ENCODE data around the gene B4GALT2. TPM values are rescaled to one million over a fixed set of nuclear protein-coding genes. Genes with fewer than 3 reads are reported as not detected.

B4GALT2 gene
- total and polyA plus RNA-seq, 10 of the 15 experiments (the other 5 are each of a cell fraction or from before 2014, with no cell fraction given) = 0.98 to 61.0 (median 23.4) TPM

DNA sequence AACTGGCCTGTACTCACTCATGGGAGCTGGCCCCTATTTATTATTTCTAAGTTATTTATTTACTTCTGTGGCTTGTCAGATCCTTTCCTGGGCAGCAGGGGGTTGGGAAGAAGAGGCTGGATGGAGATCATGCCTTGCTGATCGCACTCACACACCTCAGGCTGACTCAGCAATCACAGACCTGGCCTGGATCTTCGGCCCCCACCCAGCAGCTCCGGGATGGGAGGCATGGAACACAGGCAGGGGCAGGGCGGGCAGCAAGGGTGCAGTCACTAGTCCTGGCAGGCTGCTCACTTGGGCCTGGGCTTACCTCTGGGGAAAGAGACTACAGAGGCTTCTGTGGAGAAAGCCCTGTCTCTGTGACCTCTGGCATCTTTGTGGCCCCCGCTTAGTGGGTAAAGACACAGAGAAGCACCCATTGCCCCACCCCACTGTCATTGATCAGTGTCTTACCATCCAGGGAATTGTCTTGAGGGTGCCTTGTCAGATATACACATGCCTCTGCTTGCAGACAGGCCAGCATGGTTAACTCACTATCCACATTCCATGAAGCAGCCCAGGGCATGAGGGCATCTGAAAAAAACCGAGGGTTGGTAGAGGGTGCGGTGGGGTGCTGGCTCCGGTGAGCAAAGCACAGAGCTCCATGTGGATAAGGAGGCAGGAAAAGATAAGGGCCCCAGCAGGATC is 41.7 kb upstream of the B4GALT2 start (continued):
- TF ChIP-seq, protein P1, sequence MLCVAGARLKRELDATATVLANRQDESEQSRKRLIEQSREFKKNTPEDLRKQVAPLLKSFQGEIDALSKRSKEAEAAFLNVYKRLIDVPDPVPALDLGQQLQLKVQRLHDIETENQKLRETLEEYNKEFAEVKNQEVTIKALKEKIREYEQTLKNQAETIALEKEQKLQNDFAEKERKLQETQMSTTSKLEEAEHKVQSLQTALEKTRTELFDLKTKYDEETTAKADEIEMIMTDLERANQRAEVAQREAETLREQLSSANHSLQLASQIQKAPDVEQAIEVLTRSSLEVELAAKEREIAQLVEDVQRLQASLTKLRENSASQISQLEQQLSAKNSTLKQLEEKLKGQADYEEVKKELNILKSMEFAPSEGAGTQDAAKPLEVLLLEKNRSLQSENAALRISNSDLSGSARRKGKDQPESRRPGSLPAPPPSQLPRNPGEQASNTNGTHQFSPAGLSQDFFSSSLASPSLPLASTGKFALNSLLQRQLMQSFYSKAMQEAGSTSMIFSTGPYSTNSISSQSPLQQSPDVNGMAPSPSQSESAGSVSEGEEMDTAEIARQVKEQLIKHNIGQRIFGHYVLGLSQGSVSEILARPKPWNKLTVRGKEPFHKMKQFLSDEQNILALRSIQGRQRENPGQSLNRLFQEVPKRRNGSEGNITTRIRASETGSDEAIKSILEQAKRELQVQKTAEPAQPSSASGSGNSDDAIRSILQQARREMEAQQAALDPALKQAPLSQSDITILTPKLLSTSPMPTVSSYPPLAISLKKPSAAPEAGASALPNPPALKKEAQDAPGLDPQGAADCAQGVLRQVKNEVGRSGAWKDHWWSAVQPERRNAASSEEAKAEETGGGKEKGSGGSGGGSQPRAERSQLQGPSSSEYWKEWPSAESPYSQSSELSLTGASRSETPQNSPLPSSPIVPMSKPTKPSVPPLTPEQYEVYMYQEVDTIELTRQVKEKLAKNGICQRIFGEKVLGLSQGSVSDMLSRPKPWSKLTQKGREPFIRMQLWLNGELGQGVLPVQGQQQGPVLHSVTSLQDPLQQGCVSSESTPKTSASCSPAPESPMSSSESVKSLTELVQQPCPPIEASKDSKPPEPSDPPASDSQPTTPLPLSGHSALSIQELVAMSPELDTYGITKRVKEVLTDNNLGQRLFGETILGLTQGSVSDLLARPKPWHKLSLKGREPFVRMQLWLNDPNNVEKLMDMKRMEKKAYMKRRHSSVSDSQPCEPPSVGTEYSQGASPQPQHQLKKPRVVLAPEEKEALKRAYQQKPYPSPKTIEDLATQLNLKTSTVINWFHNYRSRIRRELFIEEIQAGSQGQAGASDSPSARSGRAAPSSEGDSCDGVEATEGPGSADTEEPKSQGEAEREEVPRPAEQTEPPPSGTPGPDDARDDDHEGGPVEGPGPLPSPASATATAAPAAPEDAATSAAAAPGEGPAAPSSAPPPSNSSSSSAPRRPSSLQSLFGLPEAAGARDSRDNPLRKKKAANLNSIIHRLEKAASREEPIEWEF (IDR thresholded peaks at IDR 0.05; ENCODE audit: insufficient replicate concordance, low read depth, low read length) = no peak
- no peak for TF ChIP-seq JUND (IDR thresholded peaks at IDR 0.05; ENCODE audit: low read depth, low read length)
- TF ChIP-seq ATF7 (IDR thresholded peaks at IDR 0.05; ENCODE audit: low read depth) = no peak

GRCh38 chr1:43938383-43938782 is 40.6 kb upstream of the B4GALT2 start:
- Histone ChIP-seq H3K9ac (ENCODE audit: control insufficient read depth, insufficient read depth, low read length) (no peak overlapping the region), H3K4me2 (ENCODE audit: control insufficient read depth, insufficient read depth) (no peak overlapping the region), H3K4me3 (no peak overlapping the region), H3K27me3 (replicated peaks in 1 of 2; ENCODE audit: control insufficient read depth in 2 of 2, insufficient read depth in 2 of 2, low read length in 1 of 2) (no peaks in the 10 kb centered on the region), H3K9me3 (replicated peaks; ENCODE audit: control insufficient read depth, insufficient read depth, low read length) (no peaks in the 10 kb centered on the region), H3K79me2 (ENCODE audit: control insufficient read depth, insufficient read depth, low read length) (no peaks in the 10 kb centered on the region), H3K27ac (ENCODE audit: control insufficient read depth, insufficient read depth) (no peak overlapping the region), H3K36me3 (ENCODE audit: control insufficient read depth in 2 of 2, insufficient read depth in 2 of 2, low read length in 1 of 2) (no peaks in the 10 kb centered on the region), H3K4me1 (ENCODE audit: control insufficient read depth, insufficient read depth, low read length) (peaks cover 6% of the 10 kb centered on the region), H4K20me1 (ENCODE audit: control insufficient read depth, insufficient read depth) (no peaks in the 10 kb centered on the region), H2AFZ (ENCODE audit: control insufficient read depth, low read depth, low read length) (no peak overlapping the region)
- ATAC-seq = no peak
- DNase-seq (ENCODE audit: low read depth, low spot score) = no peak
- in situ Hi-C loops (cut with MboI) = loop anchor here (5.0 kb wide), 1 partner anchor 411 kb away; no protein-coding TSS in a partner anchor
- ChIA-PET CTCF (interaction anchor here (19.3 kb wide), 1 partner anchor 175 kb away, joined by 1117 read pairs; no protein-coding TSS in a partner anchor), SMC1A (ENCODE audit: uncharacterized antibody, unreplicated experiment) (interaction anchor here (8.7 kb wide), 1 partner anchor 172 kb away, joined by 481 read pairs; no protein-coding TSS in a partner anchor), POLR2A (no interaction called here), RAD21 (ENCODE audit: unreplicated experiment) (interaction anchor here (13.3 kb wide), 1 partner anchor 172 kb away, joined by 587 read pairs; no protein-coding TSS in a partner anchor)
- no TSS peak for BruUV-seq (replicated peaks)
- no peak for FAIRE-seq
- intact Hi-C loops (cut with micrococcal nuclease; ENCODE audit: unreplicated experiment) = no loop called here
- WGBS (ENCODE audit: insufficient coverage, insufficient replicate concordance, low lambda C conversion rate, missing lambda C conversion rate) = 65% methylated on average over 10 of the region's 10 CpGs
- TF ChIP-seq USF1 (IDR thresholded peaks at IDR 0.05; ENCODE audit: borderline replicate concordance, extremely low read length, insufficient read depth, low read depth, low read length) (no peak), SREBF1 (IDR thresholded peaks at IDR 0.05; ENCODE audit: low read length) (no peak), CEBPB (IDR thresholded peaks at IDR 0.05; ENCODE audit: borderline replicate concordance in 1 of 2, low read depth in 2 of 2, low read length in 2 of 2) (no peak), IKZF2 (IDR thresholded peaks at IDR 0.05) (no peak), SP1 (IDR thresholded peaks at IDR 0.05; ENCODE audit: low read depth, low read length) (no peak), BMI1 (IDR thresholded peaks at IDR 0.05; ENCODE audit: borderline replicate concordance) (no peak), BACH1 (IDR thresholded peaks at IDR 0.05; ENCODE audit: borderline replicate concordance) (no peak), SUPT20H (IDR thresholded peaks at IDR 0.05; ENCODE audit: borderline replicate concordance, control insufficient read depth, low read depth, low read length) (no peak), CHD4 (IDR thresholded peaks at IDR 0.05) (no peak), KLF5 (IDR thresholded peaks at IDR 0.05; ENCODE audit: partially characterized antibody) (no peak), RELA (IDR thresholded peaks at IDR 0.05; ENCODE audit: borderline replicate concordance, partially characterized antibody) (no peak)
- TF ChIP-seq, protein P2, sequence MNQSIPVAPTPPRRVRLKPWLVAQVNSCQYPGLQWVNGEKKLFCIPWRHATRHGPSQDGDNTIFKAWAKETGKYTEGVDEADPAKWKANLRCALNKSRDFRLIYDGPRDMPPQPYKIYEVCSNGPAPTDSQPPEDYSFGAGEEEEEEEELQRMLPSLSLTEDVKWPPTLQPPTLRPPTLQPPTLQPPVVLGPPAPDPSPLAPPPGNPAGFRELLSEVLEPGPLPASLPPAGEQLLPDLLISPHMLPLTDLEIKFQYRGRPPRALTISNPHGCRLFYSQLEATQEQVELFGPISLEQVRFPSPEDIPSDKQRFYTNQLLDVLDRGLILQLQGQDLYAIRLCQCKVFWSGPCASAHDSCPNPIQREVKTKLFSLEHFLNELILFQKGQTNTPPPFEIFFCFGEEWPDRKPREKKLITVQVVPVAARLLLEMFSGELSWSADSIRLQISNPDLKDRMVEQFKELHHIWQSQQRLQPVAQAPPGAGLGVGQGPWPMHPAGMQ (IDR thresholded peaks at IDR 0.05; ENCODE audit: borderline replicate concordance) = no peak

Measured in GM12878 (cell line).